Esophagus muscularis mucosa (tissue), 4 donors: ENCODE data around the gene PSTK. TPM values are rescaled to one million over a fixed set of nuclear protein-coding genes. Genes with fewer than 3 reads are reported as not detected.

Source experiments
- DNase-seq: peaks from one replicate; pipeline ENCODE4 v3.0.0-alpha.2; 2017; ENCODE audit errors: extremely low spot score
- H3K27ac ChIP-seq, 4 donors: fragments of 200-600 bp; sonication (generic); replicated peaks in 1 of 4; 1 replicate in 3 of 4; 2 replicates in 1 of 4; pipeline ENCODE4 v1.5.1; 2016 to 2019; ENCODE audit warnings: mild to moderate bottlenecking in 1 of 4
- H3K27me3 ChIP-seq, 4 donors: fragments of 200-600 bp; sonication (generic); one replicate each; pipeline versions ENCODE4 v1.5.1 to v1.6.0; 2016 to 2019
- H3K36me3 ChIP-seq, 4 donors: fragments of 200-600 bp; sonication (generic); one replicate each; pipeline ENCODE4 v1.5.1; 2016 to 2019
- H3K4me1 ChIP-seq, 4 donors: fragments of 200-600 bp; sonication (generic); one replicate each; pipeline ENCODE4 v1.5.1; 2016 to 2019
- H3K4me3 ChIP-seq, 4 donors: fragments of 200-600 bp; sonication (generic); 1 replicate in 2 of 4; 2 replicates in 2 of 4; pipeline ENCODE4 v1.5.1; 2016 to 2019; ENCODE audit warnings: mild to moderate bottlenecking in 4 of 4, moderate library complexity in 1 of 4
- H3K9me3 ChIP-seq, 4 donors: fragments of 200-600 bp; sonication (generic); 1 replicate in 3 of 4; 2 replicates in 1 of 4; pipeline ENCODE4 v1.5.1; 2016 to 2019
- CTCF ChIP-seq, 3 experiments: fragments of 200-600 bp in 2 of 3; fragments of 450-650 bp in 1 of 3; sonication (generic) in 2 of 3; IDR thresholded peaks; one replicate each; pipeline ENCODE4 v1.5.1; 2017 to 2019; ENCODE audit warnings: antibody characterized with exemption in 3 of 3, mild to moderate bottlenecking in 2 of 3, moderate library complexity in 1 of 3
- EP300 ChIP-seq: sonication (generic); formaldehyde crosslinking; IDR thresholded peaks from one replicate; pipeline ENCODE4 v1.6.1; 2017; ENCODE audit warnings: antibody characterized with exemption
- POLR2A ChIP-seq: fragments of 450-650 bp; IDR thresholded peaks from one replicate; pipeline ENCODE4 v1.6.1; 2017; ENCODE audit warnings: antibody characterized with exemption, moderate library complexity, mild to moderate bottlenecking, low read depth
- POLR2AphosphoS5 ChIP-seq, 2 donors: sonication (generic); formaldehyde crosslinking; IDR thresholded peaks; one replicate each; pipeline ENCODE4 v1.6.1; 2017; ENCODE audit warnings: antibody characterized with exemption in 2 of 2
- WGBS: methylation state at CpG from one replicate; pipeline ENCODE4 v1.1.5; 2018; 5-methylcytosine and 5-hydroxymethylcytosine counted together
- intact Hi-C: fragments of 100-400 bp; cut with DNase I; formaldehyde crosslinking; loops from one replicate; pipeline ENCODE4 v1.15.1; 2023
- total RNA-seq, 4 donors: library from RNA; depleted of rRNA; stranded (reverse); fragments of >200 nt; gene quantifications; one replicate each; pipeline versions ENCODE4 v1.1.0 to v1.2.1, GENCODE V29; 2016

The PSTK gene
- total RNA-seq, 4 donors from 2014 or later: 1.4 to 3.3 (median 2.7) TPM

DNA sequence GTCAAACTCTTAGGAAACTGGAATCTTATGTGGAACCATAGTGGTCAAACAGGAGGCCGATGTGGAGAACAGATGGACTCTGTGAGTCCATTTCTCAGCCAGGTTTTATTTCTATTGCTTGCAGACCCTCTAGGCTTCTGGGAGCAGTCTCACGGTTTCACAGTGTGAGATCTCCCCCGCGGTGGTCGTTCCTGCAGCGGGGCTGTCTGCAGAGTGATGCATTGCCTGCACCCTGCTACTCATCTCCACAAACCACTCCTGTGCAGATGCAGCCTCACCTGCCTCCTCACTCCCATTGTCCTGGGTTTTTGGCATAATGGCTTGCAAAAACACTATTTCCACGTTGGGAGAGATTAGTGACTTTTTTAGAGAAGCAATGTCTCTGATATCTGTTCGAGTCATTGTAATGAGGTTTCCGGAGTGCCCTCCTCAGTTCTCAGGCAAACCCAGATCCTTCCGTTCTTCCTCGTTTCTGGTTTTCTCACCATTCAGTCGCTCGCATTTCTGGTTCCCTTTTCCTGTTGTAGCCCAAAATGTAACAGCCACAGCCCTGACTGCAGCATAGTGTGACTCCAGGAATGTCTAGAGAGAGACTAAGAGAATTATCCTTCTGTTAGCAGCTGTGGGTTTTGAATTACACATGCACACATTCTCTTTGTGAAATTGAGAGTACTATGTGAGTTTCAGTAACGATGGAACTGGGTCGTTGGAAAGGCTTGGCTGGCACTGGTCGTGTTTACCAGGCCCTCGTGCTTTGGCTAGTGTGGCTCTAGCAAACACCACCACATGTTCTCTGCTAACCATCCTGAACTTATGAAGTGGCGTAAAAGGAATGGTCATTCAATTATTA is 58.8 kb downstream of the PSTK start:
- H3K27ac ChIP-seq: no peak overlapping the region
- intact Hi-C loops: no loop called here
- H3K9me3 ChIP-seq: no peaks in the 10 kb centered on the region
- DNase-seq: no peak
- H3K4me3 ChIP-seq: no peak overlapping the region
- H3K4me1 ChIP-seq: no peaks in the 10 kb centered on the region
- 73% methylated on average over 18 of the region's 18 CpGs for WGBS
- no peaks in the 10 kb centered on the region for H3K27me3 ChIP-seq
- peaks cover 0 to 63% (median 44%) of the 10 kb centered on the region in 4 donors for H3K36me3 ChIP-seq
- TF ChIP-seq EP300 (no peak), POLR2AphosphoS5 (IDR thresholded peaks at IDR 0.05) (no peak), CTCF (IDR thresholded peaks at IDR 0.05) (no peak), POLR2A (no peak)

GRCh38 chr10:123039632-123039930 is 59.4 kb downstream of the PSTK start:
- no peak overlapping the region for H3K27ac ChIP-seq
- DNase-seq: no peak
- H3K9me3 ChIP-seq: no peaks in the 10 kb centered on the region
- no peak overlapping the region for H3K4me3 ChIP-seq
- no peaks in the 10 kb centered on the region for H3K27me3 ChIP-seq
- TF ChIP-seq CTCF (IDR thresholded peaks at IDR 0.05): no peak
- TF ChIP-seq EP300: no peak
- TF ChIP-seq POLR2AphosphoS5 (IDR thresholded peaks at IDR 0.05): no peak
- TF ChIP-seq POLR2A: no peak
- H3K36me3 ChIP-seq: peaks cover 0 to 64% (median 45%) of the 10 kb centered on the region in 4 donors
- intact Hi-C loops: no loop called here
- H3K4me1 ChIP-seq: no peaks in the 10 kb centered on the region

Other genes with a start within 250 kb of the PSTK start
- under 1 TPM; 0.17 to 0.63 (median 0.43) TPM for gene CUZD1, start 134.5 kb upstream of the PSTK start, total RNA-seq
- gene FAM24B, start 100.8 kb upstream of the PSTK start, total RNA-seq: 1 to 10 TPM in 3 of 4 donors, not detected in 1; 1.2 to 3.1 (median 2.7) TPM
- gene FAM24A, start 69.8 kb upstream of the PSTK start, total RNA-seq: not detected
- gene C10orf88, start 26.2 kb upstream of the PSTK start, total RNA-seq: 1 to 10 TPM; 5.5 to 7.3 (median 5.9) TPM
- gene IKZF5, start 28.4 kb downstream of the PSTK start, total RNA-seq: 10 to 100 TPM in 1 of 4 donors, 1 to 10 TPM in 3; 5.7 to 12.0 (median 7.2) TPM
- 10 to 100 TPM; 12.9 to 19.1 (median 14.0) TPM for gene ACADSB, start 28.6 kb downstream of the PSTK start, total RNA-seq
- gene HMX3, start 155.6 kb downstream of the PSTK start, total RNA-seq: not detected
- gene HMX2, start 167.7 kb downstream of the PSTK start, total RNA-seq: not detected
- 10 to 100 TPM; 67.9 to 90.1 (median 78.8) TPM for gene BUB3, start 174.0 kb downstream of the PSTK start, total RNA-seq